ENCODE results near the gene KCNF1.

Gene KCNF1

GRCh38 chr2:10865841-10866240, 45.9 kb upstream of the KCNF1 start:
- no peak for TF ChIP-seq CTCF (IDR thresholded peaks at IDR 0.05; ENCODE audit: low read depth, low read length, missing control alignments)
- no peak for DNase-seq (ENCODE audit: extremely low read depth, low read depth)
- H3K4me3 ChIP-seq (replicated peaks; ENCODE audit: low read depth, low read length): no peak overlapping the region

GRCh38 chr2:10867692-10868420, 43.9 kb upstream of the KCNF1 start:
- no peak for TF ChIP-seq CTCF (IDR thresholded peaks at IDR 0.05; ENCODE audit: low read depth, low read length, missing control alignments)
- no peak overlapping the region for H3K4me3 ChIP-seq (replicated peaks; ENCODE audit: low read depth, low read length)
- no peak for DNase-seq (ENCODE audit: extremely low read depth, low read depth)

- TF ChIP-seq CTCF (IDR thresholded peaks at IDR 0.05; ENCODE audit: low read depth, low read length, missing control alignments): no peak
- H3K4me3 ChIP-seq (replicated peaks; ENCODE audit: low read depth, low read length): no peak overlapping the region
- no peak for DNase-seq (ENCODE audit: extremely low read depth, low read depth)
Observed at GRCh38 chr2:10868465-10869314, 43.0 kb upstream of the KCNF1 start.

GRCh38 chr2:10871978-10872377, 39.8 kb upstream of the KCNF1 start:
- H3K4me3 ChIP-seq (replicated peaks; ENCODE audit: low read depth, low read length): no peak overlapping the region
- DNase-seq (ENCODE audit: extremely low read depth, low read depth): no peak
- TF ChIP-seq CTCF (IDR thresholded peaks at IDR 0.05; ENCODE audit: low read depth, low read length, missing control alignments): no peak

- no peak for DNase-seq (ENCODE audit: extremely low read depth, low read depth)
- H3K4me3 ChIP-seq (replicated peaks; ENCODE audit: low read depth, low read length): no peak overlapping the region
- TF ChIP-seq CTCF (IDR thresholded peaks at IDR 0.05; ENCODE audit: low read depth, low read length, missing control alignments): no peak
Observed at GRCh38 chr2:10873171-10873570, 38.6 kb upstream of the KCNF1 start.

GRCh38 chr2:10873790-10874437, 37.8 kb upstream of the KCNF1 start:
- TF ChIP-seq CTCF (IDR thresholded peaks at IDR 0.05; ENCODE audit: low read depth, low read length, missing control alignments): no peak
- no peak overlapping the region for H3K4me3 ChIP-seq (replicated peaks; ENCODE audit: low read depth, low read length)
- DNase-seq (ENCODE audit: extremely low read depth, low read depth): no peak
